NCI-H510A treated with DMSO at 0.1 percent for 48 hours (cell line): ENCODE data around the gene WAPL.

Experiments
- DNase-seq: peaks from one replicate; lab custom pipeline; 2025; lab: John Stamatoyannopoulos, UW

The WAPL gene

DNA sequence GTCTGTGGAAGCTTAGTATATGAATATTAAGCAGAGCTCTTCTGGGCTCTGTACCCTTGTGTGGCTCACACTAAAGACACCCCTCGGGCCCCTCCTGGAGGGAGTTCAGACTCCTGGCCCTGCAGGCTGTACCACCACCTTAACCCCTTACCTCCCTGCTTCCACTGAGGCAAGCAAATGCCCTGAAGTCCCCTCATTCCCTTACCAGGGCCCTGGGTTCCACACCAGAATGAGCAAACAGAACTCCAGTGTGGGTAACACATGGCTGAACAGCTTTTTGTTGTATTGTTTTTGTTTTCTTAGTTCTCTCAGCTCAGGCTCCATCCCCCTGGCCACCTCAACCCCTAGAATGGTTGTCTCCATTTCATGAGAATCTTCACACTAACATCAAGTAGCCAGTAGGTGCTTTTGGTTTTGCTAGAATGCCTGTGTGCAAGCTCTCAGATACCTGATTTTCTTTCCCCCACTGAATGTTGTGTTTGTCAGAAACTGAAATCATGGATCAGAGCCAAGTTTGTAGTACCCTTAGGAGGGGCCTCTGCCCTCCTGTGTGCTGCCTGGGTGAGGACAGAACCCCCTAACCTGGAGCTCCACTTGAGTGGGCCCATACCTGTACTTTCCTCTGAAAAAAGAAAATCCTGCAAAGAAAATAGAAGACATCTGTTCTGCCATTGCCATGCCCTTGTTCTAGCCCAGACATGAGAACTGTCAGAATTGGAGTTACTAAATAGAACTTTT lies 2.8 kb upstream of the WAPL start:
- no peak for DNase-seq

DNA sequence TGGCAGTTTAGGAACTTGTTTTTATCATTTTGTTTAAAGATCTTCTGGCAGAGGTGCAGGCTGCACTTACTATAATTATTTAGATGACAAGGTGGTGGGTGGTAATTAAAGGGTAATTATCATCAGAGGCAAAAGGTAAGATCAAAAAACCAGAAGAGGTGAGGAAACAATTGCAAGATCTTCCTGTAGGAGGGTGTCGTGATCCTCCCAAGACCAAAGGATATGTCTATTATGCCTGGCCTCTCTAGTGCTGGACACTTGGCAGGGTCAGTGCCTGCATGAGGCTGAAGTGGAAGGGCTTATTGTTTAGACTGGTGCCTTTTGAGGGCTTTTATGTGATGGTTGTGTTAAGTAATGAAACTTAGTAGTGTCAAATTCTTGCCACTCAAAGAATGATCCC lies 1.8 kb upstream of the WAPL start:
- no peak for DNase-seq

DNA sequence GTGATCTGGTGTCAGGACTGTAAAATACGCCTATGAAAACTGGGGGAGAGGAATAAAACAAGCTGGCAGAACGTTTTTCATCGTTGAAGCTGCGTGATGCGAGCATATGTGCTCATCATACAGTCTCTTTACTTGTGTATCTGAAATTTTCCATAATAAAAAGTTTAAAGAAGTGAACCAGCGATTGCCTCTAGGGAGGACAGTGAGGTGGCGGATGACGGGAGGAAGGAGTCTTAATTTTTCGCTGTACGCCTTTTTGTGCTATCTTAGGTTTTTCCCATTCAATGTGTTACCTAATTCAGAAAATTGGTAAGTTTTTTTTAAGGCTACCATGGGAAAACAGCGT lies 891 bp upstream of the WAPL start:
- DNase-seq: no peak

DNA sequence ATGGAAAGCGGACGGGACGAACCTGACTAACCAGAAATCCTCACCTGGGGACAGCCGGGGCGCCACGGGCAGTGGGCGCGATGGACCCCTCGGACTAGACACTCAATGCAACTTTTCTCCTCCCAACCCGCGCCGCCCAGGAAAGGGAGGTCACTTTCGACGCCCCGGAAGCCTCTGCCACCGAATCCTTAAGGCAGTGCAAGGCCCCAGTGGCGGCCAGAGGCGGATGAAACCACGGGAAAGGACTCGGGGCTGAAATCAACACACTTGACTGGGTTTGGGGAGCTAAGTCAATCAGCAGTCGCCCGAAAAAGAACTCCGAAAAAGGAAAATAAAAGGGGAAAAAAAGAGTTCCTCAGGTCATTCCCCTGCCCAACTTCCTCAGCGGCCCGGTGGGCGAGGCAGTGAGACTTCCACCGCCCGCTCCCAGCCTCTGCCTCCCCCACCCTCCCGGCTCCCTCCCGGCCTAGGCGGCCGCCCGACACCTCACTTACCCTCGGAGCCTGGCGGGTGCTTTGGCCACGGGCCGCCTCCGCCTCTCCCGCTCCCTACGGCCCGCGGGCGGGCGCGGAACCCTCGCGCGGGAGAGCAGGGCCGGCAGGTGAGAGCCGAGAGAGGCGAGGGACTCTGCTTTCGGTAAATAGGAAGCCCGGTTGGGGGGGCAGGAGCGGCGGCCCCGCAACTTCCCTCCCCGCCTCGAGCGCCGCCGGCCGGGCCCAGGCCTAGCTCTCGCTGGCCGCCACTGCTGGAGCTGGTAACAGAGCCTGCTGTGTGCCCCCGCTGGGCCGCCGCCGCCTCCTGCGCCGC lies 518 bp downstream of the WAPL start:
- peak; percentile 26 for DNase-seq

DNA sequence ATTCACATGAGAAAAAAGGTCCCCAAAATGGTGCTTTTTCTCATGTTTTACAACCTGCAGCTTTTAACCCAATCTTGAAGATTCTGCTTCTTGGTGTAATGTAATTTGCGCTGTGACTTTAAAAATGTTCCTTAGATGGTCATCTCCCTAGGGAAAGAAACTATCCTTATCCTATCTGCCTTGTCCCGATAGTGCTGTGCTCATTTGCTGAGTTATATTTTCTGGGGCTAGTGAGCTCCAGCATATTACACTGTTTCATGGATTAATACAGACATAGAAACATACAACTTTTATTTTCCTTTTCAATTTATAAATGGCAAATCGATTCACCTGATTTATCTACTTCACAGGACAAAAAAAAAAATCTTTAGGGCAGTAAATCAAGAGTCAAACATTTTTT lies 2.8 kb downstream of the WAPL start:
- no peak for DNase-seq

DNA sequence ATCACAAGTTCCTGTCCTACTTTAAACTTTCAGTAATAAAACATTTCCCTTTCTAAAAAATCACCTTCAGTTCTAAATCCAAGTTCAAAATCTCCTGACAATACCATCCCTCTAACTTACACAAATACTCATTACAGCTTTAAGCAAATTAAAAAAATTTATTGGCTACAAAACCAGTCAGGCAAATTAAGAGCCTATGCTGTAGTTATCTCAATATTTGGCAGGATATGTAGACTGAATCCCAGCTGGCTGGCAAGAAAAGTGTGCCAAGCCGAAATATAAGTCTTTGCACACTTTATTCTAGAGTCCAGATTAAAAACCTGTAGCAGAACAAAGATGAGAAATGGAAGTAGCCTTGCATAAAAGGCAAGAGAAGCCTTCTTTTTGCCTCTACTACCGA lies 9.5 kb downstream of the WAPL start:
- no peak for DNase-seq

DNA sequence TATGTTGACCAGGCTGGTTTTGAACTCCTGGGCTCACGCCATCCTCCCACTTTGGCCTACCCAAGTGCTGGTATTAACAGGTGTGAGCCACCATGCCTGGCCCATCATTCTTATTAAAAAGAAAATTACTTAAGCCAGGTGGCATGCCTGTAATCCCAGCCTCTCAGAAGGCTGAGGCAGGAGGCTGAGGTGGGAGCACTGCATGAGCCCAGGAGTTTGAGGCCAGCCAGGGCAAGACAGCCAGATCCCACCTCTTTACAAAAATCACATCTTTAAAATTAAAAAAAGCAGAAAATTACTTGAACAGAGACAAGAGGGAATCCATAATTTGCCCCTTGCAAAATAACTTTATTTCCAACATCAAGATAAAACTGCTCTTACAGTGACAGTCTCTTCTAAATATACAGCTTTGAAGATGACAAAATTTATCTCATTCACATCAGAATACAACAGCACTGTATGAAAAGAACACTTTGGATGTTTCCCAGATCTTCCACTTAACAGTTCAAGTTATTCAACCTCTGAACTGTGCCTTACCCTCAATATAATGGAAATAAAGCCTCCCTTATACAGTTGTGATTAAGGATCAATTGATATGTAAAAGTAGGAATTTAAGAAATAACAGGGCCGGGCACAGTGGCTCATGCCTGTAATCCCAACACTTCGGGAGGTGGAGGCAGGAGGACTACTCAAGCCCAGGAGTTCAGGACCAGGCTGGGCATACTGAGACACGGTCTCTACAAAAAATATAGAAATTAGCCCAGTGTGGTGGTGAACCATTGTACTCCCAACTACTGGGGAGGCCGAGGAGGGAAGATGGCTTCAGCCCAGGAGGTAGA lies 10.3 kb downstream of the WAPL start:
- DNase-seq: no peak

DNA sequence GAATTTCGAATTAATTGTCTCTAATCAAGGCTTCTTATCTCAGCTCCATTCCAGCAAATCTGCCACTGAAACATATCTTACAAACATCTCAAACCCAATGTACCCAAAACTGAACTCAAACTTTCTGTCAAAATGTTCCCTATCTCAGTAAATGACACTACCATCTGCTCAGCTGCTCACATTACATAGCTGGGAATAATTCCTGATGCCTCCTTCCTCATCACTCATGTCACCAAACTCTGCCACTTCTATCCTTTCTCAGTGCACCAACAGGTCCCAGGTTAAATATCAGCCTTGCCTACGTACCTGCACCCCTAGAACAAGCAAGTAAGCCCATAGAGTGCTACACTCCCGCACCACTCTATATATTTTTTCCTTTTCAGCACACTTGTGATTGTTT lies 12.4 kb downstream of the WAPL start:
- DNase-seq: no peak

DNA sequence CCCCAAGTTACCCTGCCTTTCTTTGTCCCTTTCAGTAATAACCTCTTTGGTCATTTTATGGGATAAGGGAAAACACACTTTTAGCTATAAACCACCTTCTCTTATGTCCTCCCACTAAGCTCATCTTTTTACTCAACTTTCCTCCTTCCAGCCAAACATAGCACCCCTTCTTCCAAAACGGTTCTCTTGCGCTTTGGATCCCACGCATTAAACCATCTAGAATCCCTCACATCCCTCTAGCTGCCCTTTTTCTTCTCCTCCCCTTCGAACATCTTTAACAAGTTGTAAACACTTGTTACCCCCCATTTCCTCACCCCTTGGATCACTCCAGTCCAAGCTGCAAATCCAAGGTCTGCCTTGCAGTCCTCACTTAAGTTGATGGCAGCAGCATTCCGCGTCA lies 13.4 kb downstream of the WAPL start:
- DNase-seq: no peak

DNA sequence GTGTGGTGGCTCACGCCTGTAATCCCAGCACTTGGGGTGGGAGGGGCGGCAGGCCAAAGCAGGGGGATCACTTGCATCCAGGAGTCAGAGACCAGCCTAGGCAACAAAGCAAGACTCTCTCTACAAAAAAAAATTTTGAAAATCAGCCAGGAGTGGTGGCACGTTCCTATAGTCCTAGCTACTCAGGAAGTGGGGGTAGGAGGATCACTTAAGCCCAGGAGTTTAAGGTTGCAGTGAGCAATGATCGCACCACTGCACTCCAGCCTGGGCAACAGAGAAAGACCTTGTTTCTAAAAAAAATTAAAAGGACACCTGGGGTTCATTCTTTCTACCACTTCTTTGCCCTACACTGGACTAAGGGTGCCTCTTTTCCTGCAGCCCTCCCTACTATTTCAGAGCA lies 15.1 kb downstream of the WAPL start:
- no peak for DNase-seq

DNA sequence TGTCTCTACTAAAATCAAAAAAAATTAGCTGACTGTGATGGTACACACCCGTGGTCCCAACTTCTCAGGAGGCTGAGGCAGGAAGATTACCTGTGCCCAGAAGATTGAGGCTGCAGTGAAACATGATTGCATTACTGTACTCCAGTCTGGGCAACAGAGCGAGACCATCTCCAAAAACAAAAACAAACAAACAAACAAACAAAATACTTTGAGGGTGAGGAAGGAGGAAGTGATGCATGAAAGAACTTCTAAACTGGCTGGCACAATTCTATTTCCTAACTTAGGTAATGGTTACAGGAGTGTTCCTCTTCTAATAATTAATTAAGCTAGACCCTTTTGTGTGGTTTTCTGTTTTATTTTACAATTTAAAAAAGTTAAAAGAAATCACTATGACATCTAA lies 15.5 kb downstream of the WAPL start:
- no peak for DNase-seq

DNA sequence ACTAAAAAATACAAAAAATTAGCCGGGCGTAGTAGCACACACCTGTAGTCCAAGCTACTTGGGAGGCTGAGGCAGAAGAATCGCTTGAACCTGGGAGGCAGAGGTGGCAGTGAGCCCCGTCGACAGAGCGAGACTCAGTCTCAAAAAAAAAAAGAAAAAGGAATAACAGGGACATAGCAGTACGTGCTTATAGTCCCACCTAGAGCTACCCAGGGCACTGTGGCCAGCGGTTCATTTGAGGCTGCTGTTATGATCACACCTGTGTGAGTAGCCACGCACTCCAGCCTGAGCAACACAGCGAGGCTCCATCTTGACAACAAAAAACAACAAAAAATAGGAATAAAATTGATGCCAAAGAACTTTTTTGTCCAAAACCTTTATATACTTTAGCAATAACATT lies 17.1 kb downstream of the WAPL start:
- DNase-seq: no peak

DNA sequence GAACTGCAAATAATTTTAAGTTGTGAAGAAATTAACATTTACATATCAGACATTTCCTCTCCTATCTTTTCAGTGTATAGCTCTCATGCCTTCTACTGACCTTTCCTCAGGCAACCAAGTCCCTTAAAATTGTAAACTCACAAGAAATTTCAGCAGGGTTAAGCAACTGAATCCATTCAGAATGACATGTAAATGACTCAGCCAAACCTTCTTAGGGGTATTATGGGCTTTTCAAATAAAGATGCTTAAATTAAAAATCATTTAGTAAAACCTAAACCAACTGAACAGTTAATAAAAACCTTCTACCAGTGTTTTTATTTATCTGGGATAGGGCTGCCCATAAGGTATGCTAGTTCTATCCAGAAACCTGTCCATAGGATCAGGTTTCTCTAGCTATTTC lies 20.7 kb downstream of the WAPL start:
- DNase-seq: no peak

DNA sequence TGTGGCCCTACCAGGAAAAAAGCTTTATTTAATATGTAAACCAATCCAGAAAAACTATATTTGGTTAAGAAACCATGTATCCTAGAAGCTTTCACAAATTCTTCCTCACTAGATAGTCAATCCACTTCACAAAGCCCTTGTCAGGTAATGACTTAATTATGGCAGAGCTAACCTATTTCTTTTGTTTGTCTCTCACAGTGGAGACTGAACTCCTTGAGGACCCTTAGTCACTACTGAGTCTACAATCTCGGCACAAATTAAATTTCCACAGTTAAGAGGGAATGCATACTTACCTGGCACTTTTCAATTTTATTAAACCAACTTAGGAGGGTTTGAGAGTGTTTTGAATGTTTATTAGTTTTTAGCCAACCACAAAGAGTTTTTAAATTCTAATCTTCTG lies 23.0 kb downstream of the WAPL start:
- no peak for DNase-seq

DNA sequence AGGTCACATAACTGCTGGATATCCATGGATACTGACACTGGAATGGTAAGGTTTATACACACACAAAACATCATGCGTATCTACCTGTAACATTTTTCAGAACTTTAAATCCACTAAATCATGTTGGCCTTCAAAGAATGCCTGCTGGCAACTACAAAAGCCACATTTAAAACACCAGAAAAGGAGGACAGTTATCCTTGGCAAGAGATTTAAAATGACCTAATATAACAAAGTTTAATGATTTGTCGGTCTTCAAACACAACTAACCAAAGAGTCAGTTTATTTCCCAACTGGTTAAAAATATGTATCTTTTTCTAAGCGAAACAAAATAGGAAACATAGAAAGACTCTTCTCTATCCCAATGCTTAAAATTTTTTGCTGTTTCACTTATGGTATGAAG lies 24.0 kb downstream of the WAPL start:
- DNase-seq: no peak

DNA sequence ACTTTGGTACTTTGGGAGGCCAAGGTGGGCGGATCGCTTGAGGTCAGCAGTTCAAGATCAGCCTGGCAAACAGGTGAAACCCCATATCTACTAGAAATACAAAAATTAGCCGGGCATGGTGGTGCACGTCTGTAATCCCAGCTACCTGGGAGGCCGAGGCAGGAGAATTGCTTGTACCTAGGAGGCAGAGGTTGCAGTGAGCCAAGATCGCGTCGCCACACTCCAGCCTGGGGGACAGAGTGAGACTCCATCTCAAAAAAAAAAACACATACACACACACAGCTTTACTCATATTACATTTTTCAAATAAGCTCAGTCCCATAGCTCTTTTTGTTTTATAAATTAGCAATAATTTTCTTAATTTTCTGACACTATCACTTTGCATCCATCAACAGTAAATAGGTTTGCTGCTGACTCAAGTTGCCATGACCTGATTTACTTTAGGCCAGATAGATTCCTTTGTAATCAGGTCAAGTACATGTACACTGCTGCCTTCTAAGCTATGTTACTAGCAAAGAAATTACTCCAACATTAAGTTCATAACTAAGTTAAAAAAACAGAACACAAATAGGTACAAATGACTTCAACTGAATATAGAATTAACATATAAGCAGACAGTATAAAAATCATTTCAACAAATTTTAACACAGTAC lies 31.5 kb downstream of the WAPL start:
- DNase-seq: no peak

DNA sequence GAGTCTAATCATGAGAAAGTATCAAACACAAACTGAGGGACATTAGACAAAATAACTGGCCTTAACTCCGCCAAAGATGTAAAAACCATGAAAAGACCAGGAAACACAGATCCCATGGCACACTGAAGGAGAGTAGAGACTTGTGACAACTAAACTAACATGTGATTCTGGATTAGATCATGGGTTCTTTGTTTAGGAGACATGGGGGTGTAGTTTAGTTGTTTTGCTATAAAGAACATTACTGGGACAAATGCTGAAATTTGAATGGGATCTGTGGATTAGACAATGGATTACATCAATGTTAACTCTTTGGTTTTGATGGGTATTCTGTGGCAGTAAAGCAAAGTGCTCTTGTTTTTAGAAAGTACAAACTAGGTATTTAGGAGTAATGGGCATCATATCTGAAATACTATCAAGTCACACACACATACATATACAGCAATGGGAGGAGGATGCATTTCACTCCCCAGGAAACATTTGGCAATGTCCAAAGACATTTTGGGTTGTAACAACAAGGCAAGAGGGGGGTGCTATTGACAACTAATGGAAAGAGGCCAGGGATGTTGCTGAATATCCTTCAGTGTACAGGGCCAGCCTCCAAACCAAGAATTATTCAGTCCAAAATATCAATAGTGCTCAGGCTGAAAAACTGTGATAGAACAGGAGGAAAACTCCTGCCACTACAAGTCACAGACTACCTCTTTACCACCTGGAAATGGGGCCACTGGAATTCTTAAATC lies 32.4 kb downstream of the WAPL start:
- DNase-seq: no peak

DNA sequence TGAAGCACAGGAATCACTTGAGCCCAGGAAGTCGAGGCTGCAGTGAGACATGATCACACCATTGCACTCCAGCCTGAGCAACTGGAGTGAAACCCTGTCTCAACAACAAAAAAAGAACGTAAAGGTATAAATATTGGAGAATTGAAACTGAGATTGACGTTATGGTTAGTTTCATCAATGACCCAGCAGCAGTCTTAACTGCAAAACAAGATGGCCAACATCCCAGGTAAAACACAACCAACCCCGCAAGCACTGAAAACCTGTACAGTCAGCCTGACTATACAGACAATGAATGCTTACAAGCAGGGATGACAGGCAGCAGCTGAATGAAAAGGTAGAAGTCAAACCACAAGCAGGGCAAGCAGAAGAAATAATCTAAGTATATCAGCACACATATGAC lies 34.7 kb downstream of the WAPL start:
- DNase-seq: no peak

DNA sequence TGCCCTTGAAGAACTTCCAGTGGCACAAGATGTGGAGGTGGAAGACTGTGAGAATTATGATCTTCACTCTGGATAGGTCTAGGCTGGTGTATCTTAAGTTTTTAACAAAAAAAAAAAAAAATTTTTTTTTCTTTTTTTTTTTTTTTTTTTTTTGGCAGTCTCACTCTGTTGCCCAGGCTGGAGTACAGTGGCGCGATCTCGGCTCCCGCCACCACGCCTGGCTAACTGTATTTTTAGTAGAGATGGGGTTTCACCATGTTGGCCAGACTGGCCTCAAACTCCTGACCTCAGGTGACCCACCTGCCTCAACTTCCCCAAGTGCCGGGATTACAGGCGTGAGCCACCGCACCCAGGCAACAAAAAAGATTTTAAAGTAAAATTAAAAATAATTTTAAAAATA lies 37.9 kb downstream of the WAPL start:
- DNase-seq: no peak

DNA sequence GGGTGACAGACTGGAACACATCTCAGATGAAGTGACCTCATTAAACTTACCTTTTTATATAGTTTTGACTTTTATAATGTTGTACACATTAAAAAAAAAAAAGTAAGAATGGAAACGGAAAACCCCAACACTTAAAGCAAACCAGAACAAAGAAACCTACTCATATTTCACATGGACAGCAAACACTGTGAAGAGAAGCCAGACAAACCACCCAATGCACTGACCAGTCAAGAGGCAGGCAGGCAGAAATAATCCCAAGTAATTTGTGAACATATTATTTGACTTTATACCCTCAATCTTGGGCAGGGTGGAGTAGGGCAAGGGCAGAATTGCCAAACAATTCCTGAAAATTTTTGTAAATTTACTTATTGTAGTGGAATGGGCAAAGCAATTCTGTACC lies 39.8 kb downstream of the WAPL start:
- DNase-seq: peak; percentile 29

DNA sequence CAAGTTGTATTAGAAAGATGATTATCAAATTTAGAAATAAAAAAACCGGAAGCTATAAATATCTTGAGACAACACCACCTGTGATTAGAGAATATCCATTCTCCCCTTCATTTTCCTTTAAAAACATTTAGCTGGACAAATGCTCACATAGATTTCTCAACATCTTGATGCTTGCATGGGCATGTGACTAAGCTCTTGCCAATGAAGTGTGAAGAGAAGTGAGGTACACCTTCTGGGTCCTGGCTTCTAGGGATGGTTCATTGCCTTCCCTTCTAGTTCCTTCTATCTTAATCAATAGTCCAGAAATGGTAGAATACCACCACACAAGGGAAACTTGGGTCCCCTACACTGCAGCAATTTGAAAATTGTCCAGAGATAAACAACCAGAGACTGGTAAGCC lies 41.0 kb downstream of the WAPL start:
- DNase-seq: no peak

DNA sequence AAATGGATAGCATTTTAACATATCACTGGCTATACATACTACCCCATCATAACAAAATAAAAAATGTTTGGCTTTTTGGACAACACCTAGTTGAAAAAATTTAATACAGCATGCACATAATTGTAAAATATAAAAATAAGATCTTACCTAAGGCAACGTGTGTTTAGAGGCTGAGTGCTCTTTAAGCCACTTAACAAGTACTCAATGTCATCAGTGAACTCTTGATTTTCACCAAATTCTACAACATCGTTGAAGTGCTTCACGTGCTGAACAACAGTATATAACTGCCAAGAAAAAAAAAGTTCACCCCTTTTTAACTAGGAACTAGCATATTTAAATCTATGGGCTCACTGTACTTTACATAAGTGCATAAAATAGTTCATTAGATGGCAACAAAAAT lies 49.5 kb downstream of the WAPL start:
- peak; percentile 9 for DNase-seq
